Fibroblast of villous mesenchyme (primary cell): ENCODE results near the gene PIGA. TPM values are rescaled to one million over a fixed set of nuclear protein-coding genes. Genes with fewer than 3 reads are reported as not detected.
A peak's percentile ranks its signal among the peaks of the same experiment; 100 is the strongest.
"Not testable (repeated sequence)": the region's sequence is repeated elsewhere in the genome, so short reads cannot be mapped to it uniquely, and the experiment has no call there.

ENCODE experiments used
- DNase-seq: peaks from one replicate; pipeline ENCODE4 v3.0.0-alpha.2; 2010; ENCODE audit warnings: low read depth
- H3K4me3 ChIP-seq: 2 replicates; pipeline ENCODE4 v1.5.1; 2011; ENCODE audit warnings: low read depth, mild to moderate bottlenecking, low read length
- CTCF ChIP-seq: IDR thresholded peaks from 2 replicates; pipeline ENCODE4 v1.5.1; 2012; ENCODE audit warnings: low read depth, mild to moderate bottlenecking, low read length; ENCODE audit not compliant: insufficient read depth
- total RNA-seq: library from RNA; depleted of rRNA; stranded (reverse); fragments of >200 nt; gene quantifications from 2 replicates; pipeline ENCODE4 v1.2.3, GENCODE V29; 2012

PIGA gene
- total RNA-seq, 1 donor, result 9.9 TPM

GRCh38 chrX:15310117-15310516 is 25.2 kb downstream of the PIGA start:
- TF ChIP-seq CTCF, result no peak
- H3K4me3 ChIP-seq, result no peak overlapping the region
- DNase-seq, result peak; percentile 37

- DNase-seq, H3K4me3 ChIP-seq: not testable (repeated sequence)
Measured at GRCh38 chrX:15305899-15306298, 29.4 kb downstream of the PIGA start.

GRCh38 chrX:15301924-15302323 is 33.4 kb downstream of the PIGA start:
- no peak for TF ChIP-seq CTCF
- peak; percentile 65 for DNase-seq
- H3K4me3 ChIP-seq, result no peak overlapping the region

GRCh38 chrX:15299941-15300851 is 35.1 kb downstream of the PIGA start:
- TF ChIP-seq CTCF, result peak; percentile 43
- H3K4me3 ChIP-seq, result no peak overlapping the region
- peak; percentile 21 for DNase-seq

- DNase-seq, result no peak
- TF ChIP-seq CTCF, result no peak
- H3K4me3 ChIP-seq, result no peak overlapping the region
Measured at GRCh38 chrX:15298780-15299179, 36.5 kb downstream of the PIGA start.

- no peak for DNase-seq
- no peak for TF ChIP-seq CTCF
- no peak overlapping the region for H3K4me3 ChIP-seq
Measured at GRCh38 chrX:15298201-15298600, 37.1 kb downstream of the PIGA start.

- no peak overlapping the region for H3K4me3 ChIP-seq
- no peak for DNase-seq
- TF ChIP-seq CTCF, result no peak
Measured at GRCh38 chrX:15293451-15293850, 41.9 kb downstream of the PIGA start.
